NCI-H146 (cell line): ENCODE results near the gene SLC35F1.

ENCODE experiments used
- DNase-seq: peaks from one replicate; lab custom pipeline; 2025; lab: John Stamatoyannopoulos, UW

Gene SLC35F1

GRCh38 chr6:118313762-118314161, 406.7 kb downstream of the SLC35F1 start:
- no peak for DNase-seq

DNA sequence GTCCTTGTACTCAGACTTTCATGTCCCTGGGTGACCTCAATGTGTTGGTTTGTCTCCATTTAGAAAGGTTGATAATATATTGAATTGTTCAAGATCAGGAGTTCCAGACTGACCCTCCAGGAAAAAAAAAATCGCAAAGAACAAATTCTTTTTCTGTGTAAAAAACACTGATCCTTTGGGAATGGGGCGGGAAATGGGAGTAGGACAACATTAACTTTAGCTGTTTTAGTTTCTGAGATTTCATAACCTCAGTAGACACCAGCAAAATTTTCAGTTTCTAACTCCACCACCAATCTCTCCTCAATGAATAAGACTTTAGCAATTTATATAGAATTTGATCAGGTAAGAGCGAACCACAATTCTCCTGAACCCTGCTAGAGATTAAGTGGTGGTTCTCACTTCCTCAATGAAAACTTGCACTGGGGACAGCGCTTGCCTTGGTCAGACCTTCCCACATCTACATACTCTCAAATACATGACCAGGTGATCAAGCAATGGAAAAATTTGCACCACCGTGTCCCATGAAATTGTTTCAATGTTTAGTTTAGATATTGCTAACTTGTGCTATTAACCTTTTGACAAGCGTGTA, 409.8 kb downstream of the SLC35F1 start:
- DNase-seq, result no peak

GRCh38 chr6:118317581-118318563, 410.8 kb downstream of the SLC35F1 start:
- DNase-seq, result no peak

- DNase-seq, result no peak
Measured at GRCh38 chr6:118318648-118319047, 411.6 kb downstream of the SLC35F1 start.

GRCh38 chr6:118319416-118319815, 412.4 kb downstream of the SLC35F1 start:
- DNase-seq, result peak; percentile 1

DNA sequence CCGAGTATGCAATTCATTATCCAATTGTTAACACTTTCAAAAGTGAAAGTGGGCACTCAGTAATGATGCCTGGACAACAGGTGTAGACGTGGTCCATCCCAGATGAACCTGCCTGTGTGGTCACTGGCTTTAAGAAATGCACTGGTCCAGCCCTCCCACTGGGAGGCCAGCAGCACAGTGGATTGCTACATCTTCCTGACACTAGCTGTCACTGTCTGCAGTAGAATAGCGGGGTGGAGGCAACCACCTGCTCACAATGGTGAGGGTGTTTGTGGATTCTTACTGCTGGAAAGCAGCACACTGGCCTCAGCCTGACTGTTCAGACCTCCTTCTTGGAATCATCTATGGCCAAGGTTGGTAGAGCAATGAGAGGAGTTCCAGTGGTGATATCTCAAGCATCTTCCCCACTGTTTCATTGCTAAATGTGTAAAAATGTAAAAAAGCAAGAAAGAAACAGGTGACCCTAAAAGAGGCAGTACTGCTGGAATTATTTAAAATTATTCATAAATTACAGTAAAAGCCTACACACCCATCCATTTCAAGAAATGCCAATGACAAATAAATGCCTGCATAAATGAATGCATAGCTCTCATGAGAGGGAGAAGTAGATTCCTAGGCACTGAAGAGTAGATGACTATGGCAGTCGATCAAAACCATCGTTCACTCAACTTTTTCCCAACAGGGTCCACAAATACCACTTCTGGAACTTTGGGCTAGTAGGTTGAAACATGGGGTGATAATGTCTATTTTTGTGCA, 413.0 kb downstream of the SLC35F1 start:
- DNase-seq, result peak; percentile 69

- peak; percentile 2 for DNase-seq
Measured at GRCh38 chr6:118320652-118321051, 413.6 kb downstream of the SLC35F1 start.

DNA sequence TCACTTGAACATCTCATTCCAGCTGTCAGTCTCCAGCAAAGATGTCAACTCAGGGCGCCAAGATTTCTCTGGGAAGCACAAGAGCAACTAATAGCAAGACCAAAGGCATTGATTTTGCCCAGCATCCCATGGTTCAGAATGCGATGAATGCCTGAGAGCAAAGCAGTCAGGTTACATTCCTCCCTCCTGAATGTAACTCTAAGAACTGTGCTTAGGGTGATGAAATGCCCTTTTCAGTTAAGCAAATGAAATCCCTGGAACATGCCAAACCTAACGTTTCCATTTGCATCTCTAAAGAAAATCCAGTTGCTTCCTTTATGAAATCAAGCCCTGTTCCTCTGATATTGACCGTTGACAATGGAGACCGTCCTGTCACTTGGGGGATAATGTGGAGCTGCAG, 417.1 kb downstream of the SLC35F1 start:
- DNase-seq, result no peak

DNA sequence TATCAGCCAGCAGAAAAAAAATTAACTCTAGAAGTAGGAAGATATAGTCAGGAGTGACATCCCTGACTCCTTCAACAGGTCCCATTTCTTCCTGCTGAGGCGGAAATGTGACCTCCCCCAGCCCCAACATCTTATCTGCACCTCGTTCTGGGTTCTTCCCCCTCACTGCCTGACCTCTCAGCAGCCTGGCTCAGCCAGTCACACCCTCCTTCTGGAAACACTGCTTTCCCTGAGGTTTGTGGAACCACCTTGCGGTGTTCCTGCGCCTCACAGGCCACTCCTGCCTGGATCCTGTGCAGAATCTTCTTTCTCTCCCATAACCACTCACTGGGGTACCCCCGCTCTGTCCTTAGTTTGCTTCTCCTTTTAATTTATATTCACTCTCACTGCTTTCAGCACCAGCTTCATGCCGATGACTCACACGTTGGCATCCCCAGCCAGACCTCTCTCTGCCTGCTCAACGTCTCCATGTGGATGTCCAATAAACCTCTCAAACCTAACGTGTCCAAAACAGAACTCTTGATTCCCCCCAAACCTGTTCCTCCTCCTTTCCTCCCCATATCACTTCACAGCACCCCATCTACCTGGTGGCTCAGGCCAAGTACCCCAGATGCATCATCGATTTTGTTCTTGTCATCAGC, 418.3 kb downstream of the SLC35F1 start:
- DNase-seq, result no peak

DNA sequence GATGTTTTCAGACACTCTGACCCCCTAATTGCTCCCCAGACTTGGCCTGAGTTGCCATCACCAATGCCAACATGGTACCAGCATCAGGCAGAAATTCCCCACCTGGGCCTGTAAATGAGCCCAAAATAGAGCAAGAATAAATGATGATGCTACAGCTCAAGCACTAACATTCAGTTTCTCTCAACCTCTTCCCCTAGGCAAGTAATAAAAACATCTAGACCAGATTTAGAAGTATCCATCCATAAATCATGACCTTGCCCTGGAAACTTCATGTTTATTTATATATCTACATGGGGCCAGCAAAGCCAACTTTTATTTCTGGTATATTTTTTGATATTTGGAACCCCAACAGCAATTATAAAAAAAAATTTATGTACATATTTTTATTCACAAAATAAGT, 419.6 kb downstream of the SLC35F1 start:
- DNase-seq, result no peak

DNA sequence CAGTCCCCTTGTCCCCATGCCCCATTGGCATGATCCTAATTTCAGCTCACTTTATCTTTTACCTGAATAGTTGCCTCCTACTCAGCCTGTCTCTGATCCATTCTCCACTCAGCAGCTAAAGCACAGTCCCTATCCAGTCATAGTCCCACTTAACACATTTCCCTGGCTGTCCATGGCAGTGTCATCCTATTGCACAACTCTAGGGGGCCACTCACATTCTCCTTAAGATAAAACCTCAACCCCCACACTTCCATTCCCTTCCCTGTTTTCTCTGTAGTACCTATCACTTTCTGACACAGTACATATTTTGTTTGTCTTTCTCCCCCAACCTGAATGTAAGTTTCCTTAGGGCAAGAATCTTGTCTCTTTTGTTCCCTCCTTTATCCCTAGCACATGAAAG, 420.2 kb downstream of the SLC35F1 start:
- no peak for DNase-seq

- DNase-seq, result no peak
Measured at GRCh38 chr6:118333772-118334171, 426.7 kb downstream of the SLC35F1 start.

DNA sequence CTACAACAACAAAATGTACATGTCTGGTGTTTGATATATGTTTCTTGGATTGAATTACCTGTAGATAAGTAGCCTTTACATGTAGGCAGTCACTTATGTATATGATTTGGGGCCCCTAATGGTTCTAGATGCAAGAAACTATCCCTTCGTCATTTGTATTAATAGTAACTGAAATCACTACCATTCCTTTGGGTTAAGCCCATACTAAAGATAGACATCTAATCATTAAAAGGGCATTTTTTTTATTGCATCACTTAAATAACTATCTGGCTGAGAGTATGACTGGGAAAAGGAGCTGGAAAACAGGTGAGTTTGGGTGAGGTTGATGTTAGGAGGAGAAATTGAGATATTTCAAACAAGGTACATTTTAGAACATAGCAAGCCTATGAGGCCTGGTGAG, 427.6 kb downstream of the SLC35F1 start:
- DNase-seq, result no peak

GRCh38 chr6:118335325-118335816, 428.3 kb downstream of the SLC35F1 start:
- peak; percentile 5 for DNase-seq

- DNase-seq, result no peak
Measured at GRCh38 chr6:118344014-118344670, 437.1 kb downstream of the SLC35F1 start.

GRCh38 chr6:118350881-118351430, 443.9 kb downstream of the SLC35F1 start:
- DNase-seq, result peak; percentile 2

DNA sequence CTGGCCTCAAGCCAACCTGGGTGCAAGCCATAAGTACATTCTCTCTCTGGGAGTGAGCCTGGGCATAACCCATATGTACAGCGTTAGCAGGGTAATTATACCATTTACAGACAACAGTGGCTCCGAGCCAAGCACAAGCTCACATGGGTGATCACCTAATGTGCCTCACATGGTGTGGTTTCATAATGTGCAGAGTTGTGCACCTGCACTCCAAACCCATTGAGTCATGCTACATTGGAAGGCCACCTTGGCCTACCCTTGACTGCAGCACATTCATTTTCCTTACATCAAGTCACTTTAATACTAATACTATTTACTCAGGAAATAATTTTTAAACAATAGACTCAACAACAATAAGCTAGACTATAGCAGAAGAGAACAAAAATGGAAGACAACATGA, 446.5 kb downstream of the SLC35F1 start:
- DNase-seq, result no peak

- no peak for DNase-seq
Measured at GRCh38 chr6:118354641-118355040, 447.6 kb downstream of the SLC35F1 start.

DNA sequence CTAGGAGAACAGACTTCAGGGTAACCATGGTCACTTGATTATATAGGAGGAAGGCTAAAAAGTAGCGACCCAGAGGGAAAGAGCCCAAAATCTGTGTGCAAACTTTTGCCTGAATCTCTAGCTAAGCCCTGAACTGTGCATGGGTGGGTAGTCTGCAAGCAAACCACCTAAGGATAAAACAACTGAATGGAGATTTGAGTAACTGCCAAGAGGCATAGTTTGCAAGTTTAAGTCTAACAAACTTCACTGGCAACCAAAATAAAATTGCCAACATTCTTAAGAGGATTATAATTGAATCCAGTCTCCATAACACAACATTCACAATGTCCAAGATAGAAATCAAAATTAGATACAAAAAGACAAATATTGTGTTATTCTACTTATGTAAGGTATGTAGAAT, 449.0 kb downstream of the SLC35F1 start:
- no peak for DNase-seq

- no peak for DNase-seq
Measured at GRCh38 chr6:118356686-118357085, 449.6 kb downstream of the SLC35F1 start.
